Mammary epithelial cell (primary cell): ENCODE results near the gene IFT81.

ENCODE experiments used
- EZH2 ChIP-seq: IDR thresholded peaks from 2 replicates; pipeline ENCODE4 v1.6.1; 2012; ENCODE audit warnings: low read length, inconsistent platforms, borderline replicate concordance
- TF ChIP-seq, protein P1 (sequence below), 2 donors: IDR thresholded peaks in 1 of 2; conservative IDR thresholded peaks in 1 of 2; 2 replicates each; pipeline ENCODE4 v1.5.1; 2011 to 2012; ENCODE audit warnings: inconsistent platforms in 2 of 2, low read length in 2 of 2, mild to moderate bottlenecking in 2 of 2, control low read depth in 1 of 2, low read depth in 1 of 2; ENCODE audit not compliant: insufficient read depth in 1 of 2; ENCODE audit errors: extremely low read depth in 1 of 2

GRCh38 chr12:110217996-110218674 is 94.0 kb downstream of the IFT81 start:
- TF ChIP-seq, protein P1, sequence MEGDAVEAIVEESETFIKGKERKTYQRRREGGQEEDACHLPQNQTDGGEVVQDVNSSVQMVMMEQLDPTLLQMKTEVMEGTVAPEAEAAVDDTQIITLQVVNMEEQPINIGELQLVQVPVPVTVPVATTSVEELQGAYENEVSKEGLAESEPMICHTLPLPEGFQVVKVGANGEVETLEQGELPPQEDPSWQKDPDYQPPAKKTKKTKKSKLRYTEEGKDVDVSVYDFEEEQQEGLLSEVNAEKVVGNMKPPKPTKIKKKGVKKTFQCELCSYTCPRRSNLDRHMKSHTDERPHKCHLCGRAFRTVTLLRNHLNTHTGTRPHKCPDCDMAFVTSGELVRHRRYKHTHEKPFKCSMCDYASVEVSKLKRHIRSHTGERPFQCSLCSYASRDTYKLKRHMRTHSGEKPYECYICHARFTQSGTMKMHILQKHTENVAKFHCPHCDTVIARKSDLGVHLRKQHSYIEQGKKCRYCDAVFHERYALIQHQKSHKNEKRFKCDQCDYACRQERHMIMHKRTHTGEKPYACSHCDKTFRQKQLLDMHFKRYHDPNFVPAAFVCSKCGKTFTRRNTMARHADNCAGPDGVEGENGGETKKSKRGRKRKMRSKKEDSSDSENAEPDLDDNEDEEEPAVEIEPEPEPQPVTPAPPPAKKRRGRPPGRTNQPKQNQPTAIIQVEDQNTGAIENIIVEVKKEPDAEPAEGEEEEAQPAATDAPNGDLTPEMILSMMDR (conservative IDR thresholded peaks at IDR 0.05 in 1 of 2, IDR thresholded peaks at IDR 0.05 in 1 of 2; ENCODE audit: extremely low read depth in 1 of 2, insufficient read depth in 1 of 2, low read depth in 1 of 2, low read length in 2 of 2): no peak
- TF ChIP-seq EZH2: no peak
